GM12878 (cell line): ENCODE measurements around the gene CDC6. TPM values are rescaled to one million over a fixed set of nuclear protein-coding genes. Genes with fewer than 3 reads are reported as not detected.

Experiments
- ATAC-seq: fragments of 200-7000 bp; cut with Tn5 transposase; 3 replicates; pipeline ENCODE4 v1.9.1; 2020; ENCODE audit warnings: mild to moderate bottlenecking, moderate library complexity
- BruUV-seq: library from RNA; stranded (reverse); fragments of 400-500 nt; replicated peaks from 2 replicates; lab custom pipeline; 2021; lab: Mats Ljungman, UMichigan
- CTCF ChIA-PET: fragments of 300-600 bp; sonication (Branson Sonifier 250); formaldehyde crosslinking; extraction: SDS; loops from one replicate; lab custom pipeline; 2021; ENCODE audit warnings: inconsistent platforms; lab: Yijun Ruan, JAX
- POLR2A ChIA-PET: fragments of 350-600 bp; formaldehyde crosslinking; extraction: SDS; loops from one replicate; lab custom pipeline; 2021; ENCODE audit warnings: inconsistent platforms; lab: Charles Lee
- RAD21 ChIA-PET: fragments of 300-600 bp; sonication (Branson Sonifier 250); formaldehyde crosslinking; loops from one replicate; lab custom pipeline; 2023; ENCODE audit warnings: antibody characterized with exemption; ENCODE audit not compliant: unreplicated experiment; lab: Charles Lee
- SMC1A ChIA-PET: fragments of 300-600 bp; sonication (Branson Sonifier 250); formaldehyde crosslinking; loops from one replicate; lab custom pipeline; 2023; ENCODE audit not compliant: unreplicated experiment, uncharacterized antibody; lab: Charles Lee
- DNase-seq: peaks from one replicate; pipeline ENCODE4 v3.0.0-alpha.2; 2011; ENCODE audit warnings: low read depth, low spot score
- FAIRE-seq: peaks from 3 replicates; lab custom pipeline; 2011; peaks lifted over from hg19 to GRCh38; lab: Jason Lieb, UNC
- H2AFZ ChIP-seq: 2 replicates; pipeline ENCODE4 v1.6.0; 2011; ENCODE audit warnings: low read depth, low read length, control low read depth; ENCODE audit not compliant: control insufficient read depth
- H3K27ac ChIP-seq: 2 replicates; pipeline ENCODE4 v1.5.1; 2011; ENCODE audit warnings: control low read depth; ENCODE audit not compliant: control insufficient read depth, insufficient read depth
- H3K27me3 ChIP-seq, 2 experiments: replicated peaks in 1 of 2; 2 replicates each; pipeline versions ENCODE4 v1.6.0 to v1.6.1; 2011; ENCODE audit warnings: low read length in 1 of 2; ENCODE audit not compliant: control insufficient read depth in 2 of 2, insufficient read depth in 2 of 2
- H3K36me3 ChIP-seq, 2 experiments: 2 replicates each; pipeline ENCODE4 v1.5.1; 2011; ENCODE audit warnings: low read length in 1 of 2; ENCODE audit not compliant: control insufficient read depth in 2 of 2, insufficient read depth in 2 of 2
- H3K4me1 ChIP-seq: 2 replicates; pipeline ENCODE4 v1.6.1; 2011; ENCODE audit warnings: mild to moderate bottlenecking, low read length, moderate library complexity, mixed read lengths; ENCODE audit not compliant: control insufficient read depth, insufficient read depth
- H3K4me2 ChIP-seq: 2 replicates; pipeline ENCODE4 v1.6.0; 2011; ENCODE audit warnings: control low read depth; ENCODE audit not compliant: control insufficient read depth, insufficient read depth
- H3K4me3 ChIP-seq: fragments of 200-600 bp; sonication (generic); 2 replicates; pipeline ENCODE4 v1.5.1; 2016
- H3K79me2 ChIP-seq: 2 replicates; pipeline ENCODE4 v1.6.0; 2011; ENCODE audit warnings: low read length; ENCODE audit not compliant: control insufficient read depth, insufficient read depth
- H3K9ac ChIP-seq: 2 replicates; pipeline ENCODE4 v1.8.0; 2011; ENCODE audit warnings: low read length, control low read depth, mixed read lengths; ENCODE audit not compliant: control insufficient read depth, insufficient read depth
- H3K9me3 ChIP-seq: replicated peaks from 3 replicates; pipeline ENCODE4 v1.5.1; 2011; ENCODE audit warnings: mild to moderate bottlenecking, low read length; ENCODE audit not compliant: control insufficient read depth, insufficient read depth
- H4K20me1 ChIP-seq: 2 replicates; pipeline ENCODE4 v1.6.0; 2011; ENCODE audit not compliant: control insufficient read depth, insufficient read depth
- MTA2 ChIP-seq: fragments of 450-650 bp; IDR thresholded peaks from 2 replicates; pipeline ENCODE4 v1.6.1; 2016; ENCODE audit warnings: low read depth, mild to moderate bottlenecking, moderate library complexity
- NFIC ChIP-seq: IDR thresholded peaks from 2 replicates; pipeline ENCODE4 v1.6.1; 2012; ENCODE audit warnings: low read depth, mild to moderate bottlenecking, inconsistent platforms, low read length, moderate library complexity
- NFXL1 ChIP-seq: fragments of 450-650 bp; IDR thresholded peaks from 2 replicates; pipeline ENCODE4 v1.6.1; 2017; ENCODE audit warnings: antibody characterized with exemption, mild to moderate bottlenecking, borderline replicate concordance
- SPI1 ChIP-seq: IDR thresholded peaks from 2 replicates; pipeline ENCODE4 v1.6.1; 2011; ENCODE audit warnings: low read depth, mild to moderate bottlenecking, low read length, moderate library complexity, borderline replicate concordance; ENCODE audit not compliant: insufficient read depth
- SUPT20H ChIP-seq: IDR thresholded peaks from 2 replicates; pipeline ENCODE4 v1.6.1; 2011; ENCODE audit warnings: low read depth, mild to moderate bottlenecking, low read length, moderate library complexity, borderline replicate concordance; ENCODE audit not compliant: control insufficient read depth
- TCF7 ChIP-seq: IDR thresholded peaks from 2 replicates; pipeline ENCODE4 v1.6.1; 2014; ENCODE audit warnings: antibody characterized with exemption, borderline replicate concordance
- WGBS: methylation state at CpG from one replicate; pipeline ENCODE4 v1.1.6; 2016; ENCODE audit warnings: low lambda C conversion rate; ENCODE audit not compliant: insufficient replicate concordance, insufficient coverage; ENCODE audit errors: missing lambda C conversion rate; 5-methylcytosine and 5-hydroxymethylcytosine counted together
- in situ Hi-C: fragments of 300-500 bp; cut with MboI; formaldehyde crosslinking; loops from 9 replicates; pipeline ENCODE4 v1.14.3; 2018; ENCODE audit warnings: mixed read lengths
- intact Hi-C: fragments of 100-400 bp; cut with micrococcal nuclease; formaldehyde crosslinking; loops from one replicate; pipeline ENCODE4 v1.14.2; 2022; ENCODE audit not compliant: unreplicated experiment
- polyA plus RNA-seq, 11 experiments: library from polyadenylated mRNA; depleted of rRNA in 4 of 11; unstranded in 6 of 11; stranded (reverse) in 5 of 11; fragments of >200 nt; fragmentation: Nextera tagmentation in 4 of 11; fragmentation: Illumina TruSeq in 1 of 11; extraction: Ambion mirVana in 4 of 11; extraction: Trizol in 1 of 11; gene quantifications; 1 replicate in 1 of 11; 2 replicates in 10 of 11; pipeline versions ENCODE4 v1.2.1 to v1.2.3, GENCODE V29; 2011 to 2016; ENCODE audit warnings: inconsistent platforms in 2 of 11, missing spikeins in 2 of 11, low read depth in 1 of 11
- total RNA-seq, 4 experiments: library from RNA; depleted of rRNA in 3 of 4; stranded (reverse); fragments of >200 nt in 3 of 4; fragmentation: Illumina TruSeq in 1 of 4; extraction: Trizol in 1 of 4; gene quantifications; 2 replicates each; pipeline versions ENCODE4 v1.2.1 to v1.2.3, GENCODE V29; 2013 to 2021
- TF ChIP-seq, protein P1 (sequence below): IDR thresholded peaks from 2 replicates; pipeline ENCODE4 v1.6.1; 2011; ENCODE audit warnings: low read depth, low read length, improper control_type of control experiment, borderline replicate concordance
- TF ChIP-seq, protein P2 (sequence below): fragments of 450-650 bp; IDR thresholded peaks from 2 replicates; pipeline ENCODE4 v1.6.1; 2017; ENCODE audit warnings: mild to moderate bottlenecking, low read depth, inconsistent platforms; ENCODE audit not compliant: poor library complexity, severe bottlenecking

Gene CDC6
- total and polyA plus RNA-seq, 10 of the 15 experiments (the other 5 are each of a cell fraction or from before 2014, with no cell fraction given), result 13.3 to 60.9 (median 47.6) TPM

DNA sequence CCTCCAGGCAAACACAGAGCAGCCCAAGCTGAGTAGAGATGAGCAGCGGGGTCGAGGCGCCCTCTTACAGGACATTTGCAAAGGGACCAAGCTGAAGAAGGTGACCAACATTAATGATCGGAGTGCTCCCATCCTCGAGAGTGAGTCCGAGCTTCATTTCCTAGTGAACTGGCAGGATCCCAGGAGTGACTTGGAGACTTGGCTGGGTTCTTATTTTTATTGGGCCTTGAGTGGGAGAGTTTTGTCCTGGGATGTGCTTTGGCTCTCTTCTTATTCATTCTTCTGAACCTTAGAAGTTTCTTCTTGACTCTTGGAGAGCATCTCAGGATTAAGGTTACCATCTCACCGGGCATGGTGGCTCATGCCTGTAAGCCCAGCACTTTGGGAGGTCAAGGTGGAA lies 27.2 kb upstream of the CDC6 start:
- SMC1A ChIA-PET, result interaction anchor here (0.5 to 0.7 kb wide), 2 partner anchors 35 to 58 kb away, joined by 3 read pairs; no protein-coding TSS in a partner anchor

DNA sequence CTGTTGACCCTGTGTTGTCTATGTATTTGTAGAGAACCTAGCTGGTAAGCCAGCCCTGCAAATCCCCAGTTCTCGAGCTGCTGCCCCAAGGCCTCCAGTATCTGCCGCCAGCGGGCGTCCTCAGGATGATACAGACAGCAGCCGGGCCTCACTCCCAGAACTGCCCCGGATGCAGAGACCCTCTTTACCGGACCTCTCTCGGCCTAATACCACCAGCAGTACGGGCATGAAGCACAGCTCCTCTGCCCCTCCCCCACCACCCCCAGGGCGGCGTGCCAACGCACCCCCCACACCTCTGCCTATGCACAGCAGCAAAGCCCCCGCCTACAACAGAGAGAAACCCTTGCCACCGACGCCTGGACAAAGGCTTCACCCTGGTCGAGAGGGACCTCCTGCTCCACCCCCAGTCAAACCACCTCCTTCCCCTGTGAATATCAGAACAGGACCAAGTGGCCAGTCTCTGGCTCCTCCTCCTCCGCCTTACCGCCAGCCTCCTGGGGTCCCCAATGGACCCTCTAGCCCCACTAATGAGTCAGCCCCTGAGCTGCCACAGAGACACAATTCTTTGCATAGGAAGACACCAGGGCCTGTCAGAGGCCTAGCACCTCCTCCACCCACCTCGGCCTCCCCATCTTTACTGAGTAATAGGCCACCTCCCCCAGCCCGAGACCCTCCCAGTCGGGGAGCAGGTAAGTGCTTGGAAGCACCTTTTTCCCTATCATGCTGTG lies 23.1 kb upstream of the CDC6 start:
- no TSS peak for BruUV-seq

More for the DNA sequence above, 27.2 kb upstream of the CDC6 start:
- ATAC-seq, result no peak
- Histone ChIP-seq H2AFZ (no peak overlapping the region), H4K20me1 (no peaks in the 10 kb centered on the region), H3K4me1 (no peaks in the 10 kb centered on the region), H3K9ac (no peak overlapping the region), H3K27ac (no peak overlapping the region), H3K79me2 (no peaks in the 10 kb centered on the region), H3K4me3 (no peak overlapping the region), H3K36me3 (peaks cover 10 to 11% of the 10 kb centered on the region in 2 experiments), H3K4me2 (no peak overlapping the region), H3K9me3 (no peaks in the 10 kb centered on the region), H3K27me3 (no peaks in the 10 kb centered on the region)
- DNase-seq, result no peak
- BruUV-seq, result no TSS peak
- in situ Hi-C loops (no loop called here), intact Hi-C loops (no loop called here)
- ChIA-PET CTCF (interaction anchor here (0.7 to 1.8 kb wide), 3 partner anchors 33 to 170 kb away, joined by 3 to 11 read pairs (median 3); no protein-coding TSS in a partner anchor), POLR2A (no interaction called here), RAD21 (no interaction called here)
- FAIRE-seq, result no peak
- WGBS, result 97% methylated on average over 7 of the region's 7 CpGs
- TF ChIP-seq MTA2 (no peak), NFIC (no peak), SUPT20H (no peak)

More for the DNA sequence above, 23.1 kb upstream of the CDC6 start:
- Histone ChIP-seq H3K27me3 (no peaks in the 10 kb centered on the region), H4K20me1 (no peaks in the 10 kb centered on the region), H3K4me2 (no peak overlapping the region), H3K36me3 (peaks cover 10 to 11% of the 10 kb centered on the region in 2 experiments), H3K4me1 (no peaks in the 10 kb centered on the region), H3K79me2 (no peaks in the 10 kb centered on the region), H3K9ac (no peak overlapping the region), H3K27ac (no peak overlapping the region), H2AFZ (no peak overlapping the region), H3K4me3 (no peak overlapping the region), H3K9me3 (no peaks in the 10 kb centered on the region)
- SMC1A ChIA-PET, result no interaction called here
- no peak for TF ChIP-seq SPI1
- TF ChIP-seq TCF7, result no peak
- TF ChIP-seq, protein P1, sequence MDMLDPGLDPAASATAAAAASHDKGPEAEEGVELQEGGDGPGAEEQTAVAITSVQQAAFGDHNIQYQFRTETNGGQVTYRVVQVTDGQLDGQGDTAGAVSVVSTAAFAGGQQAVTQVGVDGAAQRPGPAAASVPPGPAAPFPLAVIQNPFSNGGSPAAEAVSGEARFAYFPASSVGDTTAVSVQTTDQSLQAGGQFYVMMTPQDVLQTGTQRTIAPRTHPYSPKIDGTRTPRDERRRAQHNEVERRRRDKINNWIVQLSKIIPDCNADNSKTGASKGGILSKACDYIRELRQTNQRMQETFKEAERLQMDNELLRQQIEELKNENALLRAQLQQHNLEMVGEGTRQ, result no peak
- no peak for TF ChIP-seq NFXL1
- TF ChIP-seq, protein P2, sequence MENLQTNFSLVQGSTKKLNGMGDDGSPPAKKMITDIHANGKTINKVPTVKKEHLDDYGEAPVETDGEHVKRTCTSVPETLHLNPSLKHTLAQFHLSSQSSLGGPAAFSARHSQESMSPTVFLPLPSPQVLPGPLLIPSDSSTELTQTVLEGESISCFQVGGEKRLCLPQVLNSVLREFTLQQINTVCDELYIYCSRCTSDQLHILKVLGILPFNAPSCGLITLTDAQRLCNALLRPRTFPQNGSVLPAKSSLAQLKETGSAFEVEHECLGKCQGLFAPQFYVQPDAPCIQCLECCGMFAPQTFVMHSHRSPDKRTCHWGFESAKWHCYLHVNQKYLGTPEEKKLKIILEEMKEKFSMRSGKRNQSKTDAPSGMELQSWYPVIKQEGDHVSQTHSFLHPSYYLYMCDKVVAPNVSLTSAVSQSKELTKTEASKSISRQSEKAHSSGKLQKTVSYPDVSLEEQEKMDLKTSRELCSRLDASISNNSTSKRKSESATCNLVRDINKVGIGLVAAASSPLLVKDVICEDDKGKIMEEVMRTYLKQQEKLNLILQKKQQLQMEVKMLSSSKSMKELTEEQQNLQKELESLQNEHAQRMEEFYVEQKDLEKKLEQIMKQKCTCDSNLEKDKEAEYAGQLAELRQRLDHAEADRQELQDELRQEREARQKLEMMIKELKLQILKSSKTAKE, result no peak
- CTCF ChIA-PET, result no interaction called here
- in situ Hi-C loops (no loop called here), intact Hi-C loops (no loop called here)
- DNase-seq (no peak), FAIRE-seq (no peak), ATAC-seq (no peak)
- POLR2A ChIA-PET, result no interaction called here
- RAD21 ChIA-PET, result interaction anchor here (0.6 kb wide), 1 partner anchor 200 kb away, joined by 3 read pairs; no protein-coding TSS in a partner anchor
- WGBS, result 99% methylated on average over 17 of the region's 21 CpGs
